Activated CD4-positive, alpha-beta T cell treated with anti-CD3 and anti-CD28 coated beads, Interleukin-2, amount 50 U/mL, for 48 hours (primary cell): ENCODE results near the gene HNRNPUL1.

Experiments
- DNase-seq, 2 experiments: peaks; one replicate each; pipeline ENCODE4 v3.0.0-alpha.2; 2020

Gene HNRNPUL1

DNA sequence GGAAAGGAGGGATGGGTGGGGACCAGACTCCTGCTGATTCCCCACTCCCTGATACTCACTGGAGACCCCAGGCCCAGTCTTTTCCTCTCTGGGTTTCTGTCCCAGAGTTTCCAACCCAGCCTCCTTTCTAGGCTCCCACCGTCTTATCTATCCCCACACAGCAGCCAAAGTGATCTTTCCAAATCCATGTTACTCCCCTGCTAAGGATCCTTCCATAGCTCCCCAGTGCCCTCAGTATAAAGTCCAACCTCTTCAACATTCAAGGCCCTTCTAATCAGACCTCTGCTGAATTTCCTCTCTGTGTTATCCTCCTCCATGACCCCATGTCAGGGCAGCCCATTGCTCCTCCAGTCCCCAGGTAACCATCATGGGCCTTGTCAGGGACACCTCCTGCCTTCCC lies 90.9 kb downstream of the HNRNPUL1 start:
- no peak for DNase-seq

DNA sequence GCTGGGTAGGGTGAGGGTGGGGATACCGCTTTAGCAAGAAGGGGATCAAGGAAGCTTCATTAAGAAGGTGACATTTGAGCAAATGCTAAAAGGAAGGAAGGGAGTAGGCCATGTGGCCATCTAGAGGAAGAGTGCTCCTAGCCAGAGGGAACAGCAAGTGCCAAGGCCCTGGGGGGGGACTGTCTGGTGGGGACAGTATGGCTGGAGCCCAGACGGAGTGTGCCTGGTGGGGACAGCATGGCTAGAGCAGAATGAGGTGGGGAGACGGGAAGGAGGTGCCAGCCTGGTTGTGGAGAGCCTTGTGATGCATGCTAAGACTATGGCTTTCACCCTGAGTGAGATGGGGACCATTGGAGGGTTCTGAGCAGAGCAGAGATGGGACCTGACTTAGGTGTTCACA lies 91.6 kb downstream of the HNRNPUL1 start:
- no peak for DNase-seq

DNA sequence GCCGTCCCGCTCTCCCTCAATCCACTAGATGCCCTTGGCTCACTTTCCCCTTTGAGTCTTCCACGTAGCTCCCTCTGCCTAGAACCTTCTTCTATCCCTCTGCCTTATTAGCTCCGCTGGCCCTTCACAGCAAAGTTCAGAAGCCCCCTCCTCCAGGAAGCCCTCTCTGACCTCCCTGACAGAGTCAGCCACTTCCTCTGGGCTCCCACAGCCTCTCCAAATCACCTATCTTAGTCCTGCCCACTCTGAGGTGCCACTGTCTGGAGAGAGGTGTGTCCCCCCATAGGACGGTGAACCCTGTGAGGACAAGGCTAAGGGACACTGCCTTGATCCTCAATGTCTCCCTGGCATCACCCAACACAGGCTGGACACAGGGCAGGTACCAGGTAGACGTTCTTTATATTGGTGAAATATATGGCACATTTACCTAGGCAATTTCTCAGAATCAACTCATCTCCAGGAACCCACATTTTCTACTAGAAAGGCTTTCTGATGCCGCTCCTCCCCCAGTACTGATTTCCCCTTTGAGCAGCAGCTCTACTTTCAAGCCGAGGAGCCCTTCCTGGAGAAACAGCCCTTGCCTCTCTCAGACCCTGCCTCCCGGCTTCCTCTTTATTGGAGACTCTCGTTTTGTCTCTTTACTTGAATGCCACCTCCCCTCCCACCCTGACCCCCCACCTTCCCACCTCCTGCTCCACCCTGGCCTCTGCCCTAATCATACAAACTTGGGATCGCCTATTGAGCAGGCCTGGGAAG lies 93.0 kb downstream of the HNRNPUL1 start:
- peak in 1 of 2 experiments; percentile 33 for DNase-seq
